Measurements from ENCODE around the gene KRT20. TPM values are rescaled to one million over a fixed set of nuclear protein-coding genes. Genes with fewer than 3 reads are reported as not detected.

KRT20 gene
- total and polyA plus RNA-seq, 2 of the 8 experiments (the other 6 are each of a cell fraction or from before 2014, with no cell fraction given), result not detected

- no peak for TF ChIP-seq CHD7 (IDR thresholded peaks at IDR 0.05; ENCODE audit: insufficient replicate concordance, low read length)
These were observed 41.3 kb upstream of the KRT20 start (continued) for GRCh38 chr17:40926341-40926740.
